HG02870 (cell line): ENCODE data around the gene PPIG.
"Not testable (repeated sequence)": the region's sequence is repeated elsewhere in the genome, so short reads cannot be mapped to it uniquely, and the experiment has no call there.

Experiments
- ATAC-seq: cut with Tn5 transposase; IDR thresholded peaks from one replicate; pipeline ENCODE4 v1.9.1; 2021; ENCODE audit warnings: mild to moderate bottlenecking, moderate library complexity; ENCODE audit not compliant: unreplicated experiment

PPIG gene

GRCh38 chr2:169661265-169661664 lies 77.1 kb downstream of the PPIG start:
- no peak for ATAC-seq

GRCh38 chr2:169662744-169663143 lies 78.6 kb downstream of the PPIG start:
- ATAC-seq, result no peak

- ATAC-seq, result no peak
Observed at GRCh38 chr2:169663247-169663646, 79.1 kb downstream of the PPIG start.

GRCh38 chr2:169664600-169664977 lies 80.4 kb downstream of the PPIG start:
- no peak for ATAC-seq

GRCh38 chr2:169664978-169665930 lies 81.1 kb downstream of the PPIG start:
- ATAC-seq, result no peak

- ATAC-seq, result no peak
Observed at GRCh38 chr2:169667583-169667982, 83.4 kb downstream of the PPIG start.

GRCh38 chr2:169670215-169670651 lies 86.1 kb downstream of the PPIG start:
- peak; percentile 90 for ATAC-seq

- ATAC-seq, result no peak
Observed at GRCh38 chr2:169670937-169671336, 86.8 kb downstream of the PPIG start.

- ATAC-seq, result no peak
Observed at GRCh38 chr2:169672406-169672805, 88.3 kb downstream of the PPIG start.

- no peak for ATAC-seq
Observed at GRCh38 chr2:169673106-169673505, 89.0 kb downstream of the PPIG start.

GRCh38 chr2:169673921-169674320 lies 89.8 kb downstream of the PPIG start:
- no peak for ATAC-seq

GRCh38 chr2:169676357-169676756 lies 92.2 kb downstream of the PPIG start:
- ATAC-seq, result no peak

GRCh38 chr2:169676850-169677249 lies 92.7 kb downstream of the PPIG start:
- ATAC-seq, result no peak

GRCh38 chr2:169683054-169683424 lies 98.9 kb downstream of the PPIG start:
- no peak for ATAC-seq

- ATAC-seq, result no peak
Observed at GRCh38 chr2:169683425-169684134, 99.4 kb downstream of the PPIG start.

GRCh38 chr2:169684135-169684565 lies 100.0 kb downstream of the PPIG start:
- ATAC-seq, result no peak

- not testable (repeated sequence) for ATAC-seq
Observed at GRCh38 chr2:169684712-169685111, 100.6 kb downstream of the PPIG start.

GRCh38 chr2:169686825-169687224 lies 102.7 kb downstream of the PPIG start:
- ATAC-seq, result not testable (repeated sequence)

- not testable (repeated sequence) for ATAC-seq
Observed at GRCh38 chr2:169687943-169688342, 103.8 kb downstream of the PPIG start.

- no peak for ATAC-seq
Observed at GRCh38 chr2:169690958-169691357, 106.8 kb downstream of the PPIG start.
